ENCODE data around the gene TENM4.

The TENM4 gene

GRCh38 chr11:79098146-79098545 lies 342.7 kb downstream of the TENM4 start:
- DNase-seq (ENCODE audit: low spot score): no peak
- no peak for TF ChIP-seq CTCF (IDR thresholded peaks at IDR 0.05; ENCODE audit: extremely low read depth, missing control alignments)

GRCh38 chr11:79097246-79097875 lies 343.5 kb downstream of the TENM4 start:
- no peak for DNase-seq (ENCODE audit: low spot score)
- TF ChIP-seq CTCF (IDR thresholded peaks at IDR 0.05; ENCODE audit: extremely low read depth, missing control alignments): no peak

- TF ChIP-seq CTCF (IDR thresholded peaks at IDR 0.05; ENCODE audit: extremely low read depth, missing control alignments): no peak
- DNase-seq (ENCODE audit: low spot score): no peak
These were observed 345.4 kb downstream of the TENM4 start for GRCh38 chr11:79095424-79095823.

- no peak for DNase-seq (ENCODE audit: low spot score)
- TF ChIP-seq CTCF (IDR thresholded peaks at IDR 0.05; ENCODE audit: extremely low read depth, missing control alignments): no peak
These were observed 346.2 kb downstream of the TENM4 start for GRCh38 chr11:79094616-79095015.

- DNase-seq (ENCODE audit: low spot score): no peak
- TF ChIP-seq CTCF (IDR thresholded peaks at IDR 0.05; ENCODE audit: extremely low read depth, missing control alignments): no peak
These were observed 348.0 kb downstream of the TENM4 start for GRCh38 chr11:79092791-79093353.

- DNase-seq (ENCODE audit: low spot score): no peak
- no peak for TF ChIP-seq CTCF (IDR thresholded peaks at IDR 0.05; ENCODE audit: extremely low read depth, missing control alignments)
These were observed 350.6 kb downstream of the TENM4 start for GRCh38 chr11:79090191-79090705.

- DNase-seq (ENCODE audit: low spot score): no peak
- no peak for TF ChIP-seq CTCF (IDR thresholded peaks at IDR 0.05; ENCODE audit: extremely low read depth, missing control alignments)
These were observed 351.2 kb downstream of the TENM4 start for GRCh38 chr11:79089601-79090000.

Data from GM20000 (cell line).